Calu3 (cell line): Measurements from ENCODE around the gene KCNT1. TPM values are rescaled to one million over a fixed set of nuclear protein-coding genes. Genes with fewer than 3 reads are reported as not detected.

ENCODE experiments used
- BruUV-seq: library from RNA; stranded (reverse); fragments of 400-500 nt; replicated peaks from 2 replicates; lab custom pipeline; 2021; lab: Mats Ljungman, UMichigan
- CTCF ChIA-PET: fragments of 300-600 bp; sonication (Branson Sonifier 250); formaldehyde crosslinking; loops from one replicate; lab custom pipeline; 2022; ENCODE audit warnings: antibody characterized with exemption; lab: Charles Lee
- DNase-seq: peaks from one replicate; pipeline ENCODE4 v3.0.0; 2022
- H3K27ac Mint-ChIP-seq: one replicate; pipeline ENCODE4 v1.8.0; 2022; ENCODE audit warnings: mixed read lengths; ENCODE audit not compliant: unreplicated experiment
- H3K27me3 Mint-ChIP-seq: one replicate; pipeline ENCODE4 v1.8.0; 2022; ENCODE audit warnings: mixed read lengths; ENCODE audit not compliant: unreplicated experiment
- H3K36me3 Mint-ChIP-seq: one replicate; pipeline ENCODE4 v1.8.0; 2022; ENCODE audit warnings: mild to moderate bottlenecking, moderate library complexity, mixed read lengths; ENCODE audit not compliant: insufficient read depth, unreplicated experiment
- H3K4me1 Mint-ChIP-seq: one replicate; pipeline ENCODE4 v1.8.0; 2022; ENCODE audit warnings: mild to moderate bottlenecking, low read depth, mixed read lengths; ENCODE audit not compliant: unreplicated experiment
- H3K4me3 Mint-ChIP-seq: one replicate; pipeline ENCODE4 v1.8.0; 2022; ENCODE audit warnings: mild to moderate bottlenecking, low read depth, moderate library complexity, mixed read lengths; ENCODE audit not compliant: unreplicated experiment
- H3K9me3 Mint-ChIP-seq: one replicate; pipeline ENCODE4 v1.8.0; 2022; ENCODE audit warnings: low read depth, mixed read lengths; ENCODE audit not compliant: unreplicated experiment
- intact Hi-C: fragments of 100-400 bp; cut with micrococcal nuclease; formaldehyde crosslinking; loops from one replicate; pipeline ENCODE4 v1.10.0; 2022; ENCODE audit not compliant: unreplicated experiment
- total RNA-seq: library from RNA; stranded (reverse); gene quantifications from 2 replicates; pipeline ENCODE4 v1.2.3, GENCODE V29; 2022
- TF ChIP-seq, protein P1 (sequence below): fragments of 200-600 bp; IDR thresholded peaks from one replicate; pipeline ENCODE4 v1.8.0; 2022; ENCODE audit warnings: antibody characterized with exemption; ENCODE audit not compliant: unreplicated experiment

KCNT1 gene
- total RNA-seq, 1 experiment from 2014 or later: not detected

- no peak for DNase-seq
- H3K27me3 Mint-ChIP-seq: peaks cover 42% of the 10 kb centered on the region
- H3K36me3 Mint-ChIP-seq: no peaks in the 10 kb centered on the region
- no TSS peak for BruUV-seq
- TF ChIP-seq, protein P1, sequence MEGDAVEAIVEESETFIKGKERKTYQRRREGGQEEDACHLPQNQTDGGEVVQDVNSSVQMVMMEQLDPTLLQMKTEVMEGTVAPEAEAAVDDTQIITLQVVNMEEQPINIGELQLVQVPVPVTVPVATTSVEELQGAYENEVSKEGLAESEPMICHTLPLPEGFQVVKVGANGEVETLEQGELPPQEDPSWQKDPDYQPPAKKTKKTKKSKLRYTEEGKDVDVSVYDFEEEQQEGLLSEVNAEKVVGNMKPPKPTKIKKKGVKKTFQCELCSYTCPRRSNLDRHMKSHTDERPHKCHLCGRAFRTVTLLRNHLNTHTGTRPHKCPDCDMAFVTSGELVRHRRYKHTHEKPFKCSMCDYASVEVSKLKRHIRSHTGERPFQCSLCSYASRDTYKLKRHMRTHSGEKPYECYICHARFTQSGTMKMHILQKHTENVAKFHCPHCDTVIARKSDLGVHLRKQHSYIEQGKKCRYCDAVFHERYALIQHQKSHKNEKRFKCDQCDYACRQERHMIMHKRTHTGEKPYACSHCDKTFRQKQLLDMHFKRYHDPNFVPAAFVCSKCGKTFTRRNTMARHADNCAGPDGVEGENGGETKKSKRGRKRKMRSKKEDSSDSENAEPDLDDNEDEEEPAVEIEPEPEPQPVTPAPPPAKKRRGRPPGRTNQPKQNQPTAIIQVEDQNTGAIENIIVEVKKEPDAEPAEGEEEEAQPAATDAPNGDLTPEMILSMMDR: no peak
- intact Hi-C loops: no loop called here
- H3K4me3 Mint-ChIP-seq: no peak overlapping the region
- CTCF ChIA-PET: no interaction called here
- H3K27ac Mint-ChIP-seq: no peak overlapping the region
- no peaks in the 10 kb centered on the region for H3K4me1 Mint-ChIP-seq
- H3K9me3 Mint-ChIP-seq: no peaks in the 10 kb centered on the region
Observed at GRCh38 chr9:135786146-135786690, 84.2 kb downstream of the KCNT1 start.

- peaks cover 31% of the 10 kb centered on the region for H3K27me3 Mint-ChIP-seq
- CTCF ChIA-PET: no interaction called here
- H3K9me3 Mint-ChIP-seq: no peaks in the 10 kb centered on the region
- TF ChIP-seq, protein P1: no peak
- no peak for DNase-seq
- H3K36me3 Mint-ChIP-seq: no peaks in the 10 kb centered on the region
- no peaks in the 10 kb centered on the region for H3K4me1 Mint-ChIP-seq
- no peak overlapping the region for H3K4me3 Mint-ChIP-seq
- no peak overlapping the region for H3K27ac Mint-ChIP-seq
- intact Hi-C loops: no loop called here
- BruUV-seq: no TSS peak
Observed at GRCh38 chr9:135787317-135787716, 85.3 kb downstream of the KCNT1 start.

DNA sequence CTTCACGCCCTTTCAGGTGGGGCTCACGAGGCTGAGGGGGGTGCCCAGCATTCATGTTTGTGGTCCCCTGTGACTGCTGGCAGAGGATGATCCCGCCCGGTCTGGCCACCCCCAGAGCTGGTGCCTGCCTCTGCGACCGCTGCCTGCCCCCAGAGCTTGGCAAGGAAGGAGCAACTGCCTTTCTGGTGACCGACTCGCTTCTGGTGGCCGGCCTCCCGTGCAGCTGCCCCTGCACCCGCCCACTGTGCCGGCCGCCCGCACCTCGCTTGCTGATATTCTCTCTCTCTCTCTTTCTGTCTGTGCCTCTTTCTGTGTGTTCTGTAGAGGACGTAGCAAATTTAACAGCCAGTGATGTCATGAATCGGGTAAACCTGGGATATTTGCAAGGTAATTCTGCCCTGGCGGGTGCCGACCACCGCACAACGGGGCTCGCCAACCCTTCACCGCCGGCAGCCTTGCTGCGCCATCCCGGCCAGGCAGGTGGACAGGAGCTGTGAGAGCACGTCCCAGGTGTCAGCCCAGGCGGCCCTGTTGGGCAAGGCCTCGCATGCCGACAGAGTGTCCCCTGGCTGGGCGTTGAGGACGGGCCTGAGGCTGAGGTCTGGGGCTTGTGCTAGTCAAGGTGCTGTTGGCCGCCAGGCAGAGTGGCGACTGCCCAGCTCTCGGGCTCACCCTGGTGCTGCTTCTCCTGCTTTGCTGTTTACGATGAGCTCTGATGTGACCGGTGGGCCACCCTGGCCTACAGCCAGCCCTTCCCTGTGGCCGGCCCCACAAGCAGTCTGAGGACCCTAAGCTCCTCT lies 86.0 kb downstream of the KCNT1 start:
- Mint-ChIP-seq H3K4me3 (no peak overlapping the region), H3K4me1 (no peaks in the 10 kb centered on the region), H3K9me3 (no peaks in the 10 kb centered on the region), H3K27me3 (peaks cover 24% of the 10 kb centered on the region), H3K36me3 (no peaks in the 10 kb centered on the region), H3K27ac (no peak overlapping the region)
- no TSS peak for BruUV-seq
- intact Hi-C loops: no loop called here
- CTCF ChIA-PET: no interaction called here
- TF ChIP-seq, protein P1: no peak
- no peak for DNase-seq

DNA sequence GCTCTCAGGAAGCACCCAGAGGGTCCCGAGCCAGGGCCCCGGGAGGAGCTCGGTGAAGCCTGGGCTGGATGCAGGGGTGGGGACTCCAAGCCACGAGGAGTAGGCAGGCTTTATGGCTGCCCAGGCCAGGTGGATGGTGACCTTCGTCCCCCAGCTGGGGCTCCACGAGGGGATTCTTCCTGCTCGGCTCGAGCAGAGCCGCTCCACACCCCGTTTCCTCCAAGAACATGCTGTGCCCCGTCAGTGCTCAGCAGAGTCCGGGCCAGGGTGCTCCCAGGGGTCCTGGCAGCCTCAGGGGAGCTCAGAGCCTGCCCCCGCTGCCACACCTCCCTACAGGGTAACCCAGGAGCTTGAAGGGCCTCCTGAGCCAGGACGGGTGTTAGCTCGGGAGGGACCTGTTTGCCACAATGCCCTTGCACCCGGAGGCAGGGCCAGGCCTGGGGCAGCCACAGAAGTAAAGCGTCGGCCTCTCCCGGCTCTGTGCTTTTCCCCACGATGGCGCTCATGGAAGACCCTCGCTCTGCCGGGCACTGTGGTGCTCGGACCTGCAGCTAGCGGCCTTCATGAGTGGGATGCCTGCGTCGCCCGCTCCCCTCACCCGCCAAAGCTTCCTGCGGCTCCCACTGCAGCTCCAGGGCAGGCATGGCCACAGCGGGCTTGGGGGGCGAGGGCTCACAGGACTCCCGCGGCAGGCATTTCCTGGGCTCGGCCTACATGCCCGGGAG lies 86.8 kb downstream of the KCNT1 start:
- no peak overlapping the region for H3K4me3 Mint-ChIP-seq
- H3K27ac Mint-ChIP-seq: no peak overlapping the region
- DNase-seq: no peak
- CTCF ChIA-PET: no interaction called here
- H3K9me3 Mint-ChIP-seq: no peaks in the 10 kb centered on the region
- no peaks in the 10 kb centered on the region for H3K4me1 Mint-ChIP-seq
- H3K27me3 Mint-ChIP-seq: peaks cover 17% of the 10 kb centered on the region
- intact Hi-C loops: no loop called here
- no peaks in the 10 kb centered on the region for H3K36me3 Mint-ChIP-seq
- TF ChIP-seq, protein P1: no peak
- BruUV-seq: no TSS peak
